GM12891 (cell line): ENCODE results near the gene NFKB1.

Experiments used
- POLR2A ChIP-seq: IDR thresholded peaks from 2 replicates; pipeline ENCODE4 v1.6.1; 2011; ENCODE audit warnings: low read depth, low read length, control low read depth
- POLR2AphosphoS5 ChIP-seq: IDR thresholded peaks from 2 replicates; pipeline ENCODE4 v1.6.1; 2011; ENCODE audit warnings: low read depth, low read length, control low read depth
- POU2F2 ChIP-seq: IDR thresholded peaks from 2 replicates; pipeline ENCODE4 v1.6.1; 2011; ENCODE audit warnings: low read depth, mild to moderate bottlenecking, control low read depth, low read length, moderate library complexity

GRCh38 chr4:102598086-102598761 lies 97.1 kb downstream of the NFKB1 start:
- TF ChIP-seq POLR2AphosphoS5 = no peak
- no peak for TF ChIP-seq POLR2A
- TF ChIP-seq POU2F2 = no peak
